Measurements from ENCODE around the gene ATG101.
A peak's percentile ranks its signal among the peaks of the same experiment; 100 is the strongest.

Gene ATG101

DNA sequence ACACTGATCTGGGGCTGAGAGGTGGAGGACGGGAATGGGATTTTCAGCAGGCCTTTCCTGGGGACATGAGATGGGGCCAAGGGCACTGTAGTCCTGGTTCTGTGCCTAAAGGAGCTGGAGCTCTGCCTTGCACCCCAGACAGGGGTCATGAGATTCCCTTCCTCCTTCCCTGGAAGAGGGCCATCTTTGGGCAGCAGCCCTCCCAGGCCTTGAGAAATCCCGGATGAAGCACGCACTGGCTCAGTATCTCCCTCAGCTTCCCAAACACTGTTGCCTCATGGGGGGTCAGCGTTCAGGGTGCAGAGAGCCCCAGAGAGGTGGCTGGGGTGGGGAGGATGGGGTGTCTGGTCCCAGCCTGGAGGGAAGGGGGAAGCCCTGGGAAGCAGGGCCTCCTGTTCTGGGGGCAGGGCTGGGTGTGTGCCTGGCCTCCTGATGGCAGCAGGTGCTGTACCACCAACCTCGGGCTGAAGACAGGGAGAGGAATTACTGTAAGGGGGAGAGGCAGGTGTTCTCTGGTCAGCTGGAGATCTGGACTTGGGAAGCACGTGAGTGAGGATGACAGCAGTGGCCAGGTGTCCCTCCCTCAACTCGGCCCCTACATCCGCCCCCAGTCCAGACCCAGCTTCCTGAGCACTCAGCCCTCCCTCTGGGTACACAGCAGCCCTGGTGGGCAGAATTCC is 26.9 kb upstream of the ATG101 start:
- DNase-seq = no peak

DNA sequence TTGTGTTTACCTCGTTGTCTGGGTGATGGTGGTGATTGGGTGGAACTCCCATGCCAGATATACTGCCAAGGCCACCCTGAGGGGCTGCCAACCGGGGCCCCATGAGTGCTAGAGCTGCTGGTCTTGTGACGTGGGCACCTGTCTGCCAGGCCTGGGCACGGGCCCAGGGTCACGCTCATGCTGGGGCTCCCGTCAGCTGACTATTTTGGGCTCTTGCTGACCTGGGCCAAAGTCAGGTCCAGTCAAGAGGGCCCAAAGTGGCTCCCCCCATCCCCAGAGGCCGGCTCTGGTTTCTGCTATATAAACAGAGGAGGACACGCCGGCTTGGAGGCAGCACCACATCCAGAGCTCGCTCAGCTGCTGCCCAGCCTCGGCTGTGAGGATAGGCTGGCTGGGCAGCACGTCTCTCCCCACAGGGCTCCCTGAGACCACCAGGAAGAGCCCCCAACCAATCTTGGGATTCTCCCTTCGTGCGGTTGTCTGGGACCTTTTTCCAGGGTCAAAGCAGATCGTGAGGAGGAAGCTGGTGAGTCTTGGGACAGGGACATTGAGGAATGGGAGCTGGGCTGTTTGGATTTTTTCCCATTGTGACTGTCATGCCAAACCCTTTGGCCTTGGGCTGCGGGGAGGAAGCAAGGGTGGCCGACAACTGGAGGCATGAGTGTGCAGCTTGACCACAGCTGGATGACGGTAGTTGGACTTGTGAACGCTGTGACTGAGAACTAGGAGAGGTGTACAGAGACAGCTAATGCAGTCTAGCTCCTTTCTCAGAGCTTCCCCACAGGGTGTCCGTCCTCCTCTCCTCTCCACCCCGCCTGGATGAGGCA is 26.2 kb upstream of the ATG101 start:
- no peak for DNase-seq

GRCh38 chr12:52044292-52044983 is 25.3 kb upstream of the ATG101 start:
- DNase-seq = no peak

GRCh38 chr12:52045794-52046199 is 24.0 kb upstream of the ATG101 start:
- no peak for DNase-seq

DNA sequence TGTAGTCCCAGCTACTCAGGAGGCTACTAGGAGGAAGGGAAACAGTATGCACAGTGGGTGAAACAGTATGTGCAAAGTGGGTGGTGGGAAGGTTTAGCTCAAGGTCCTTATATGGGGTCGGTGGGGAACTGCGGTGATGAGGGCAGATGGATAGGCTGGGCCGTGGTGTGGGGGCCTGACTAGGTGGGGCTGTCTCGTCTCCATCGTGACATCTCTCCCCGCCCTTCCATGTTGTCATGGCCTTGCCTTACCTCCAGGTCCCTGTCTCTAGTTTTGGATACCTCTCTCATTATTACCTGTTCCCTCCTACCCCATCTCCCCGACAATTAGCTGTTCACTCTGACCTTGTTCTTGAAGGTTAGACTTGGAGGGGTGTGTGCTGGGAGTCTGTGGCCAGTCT is 22.9 kb upstream of the ATG101 start:
- DNase-seq = no peak

DNA sequence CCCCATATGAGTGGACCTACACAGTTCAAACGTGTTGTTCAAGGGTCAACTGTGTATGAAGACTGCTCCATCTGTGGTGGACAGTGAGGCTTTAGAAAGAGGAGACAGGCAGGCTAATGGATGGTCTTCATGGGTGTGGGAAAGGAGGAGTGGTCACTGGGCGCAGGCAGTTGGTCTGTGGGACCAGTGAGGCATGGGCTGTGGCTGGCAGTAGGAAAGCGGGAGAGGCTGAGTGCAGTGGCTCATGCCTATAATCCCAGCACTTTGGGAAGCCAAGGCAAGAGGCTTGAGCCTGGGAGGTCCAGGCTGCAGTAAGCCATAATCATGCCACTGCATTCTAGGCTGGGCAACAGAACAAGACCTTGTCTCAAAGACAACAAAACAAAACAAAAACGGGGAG is 20.5 kb upstream of the ATG101 start:
- no peak for DNase-seq

DNA sequence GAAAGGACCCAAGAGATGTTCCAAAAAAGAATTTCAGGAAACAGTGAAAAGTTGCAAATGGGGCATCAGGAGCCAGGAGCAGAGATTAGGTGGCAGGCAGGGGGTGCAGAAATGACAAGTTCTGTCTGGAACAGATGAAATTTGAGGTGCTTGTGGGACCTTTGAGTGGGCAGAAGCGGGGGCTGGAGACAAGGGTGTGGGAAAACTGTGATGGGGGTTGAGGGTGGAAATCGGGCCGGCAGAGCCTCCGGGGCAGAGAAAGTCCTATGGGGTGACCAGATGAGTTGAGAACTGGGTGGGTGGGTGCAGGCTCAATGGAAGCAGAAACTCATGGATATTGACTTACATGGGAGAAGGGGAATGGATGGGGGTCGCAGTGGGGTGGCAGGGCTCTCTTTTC is 20.1 kb upstream of the ATG101 start:
- no peak for DNase-seq

GRCh38 chr12:52050116-52050757 is 19.5 kb upstream of the ATG101 start:
- DNase-seq = peak in 1 of 2 donors; percentile 53

GRCh38 chr12:52050758-52051541 is 18.8 kb upstream of the ATG101 start, which contains the start of gene NR4A1:
NR4A1 (plus strand) TSS chr12:52051442; CDS start chr12:52054329, 2,887 bp downstream.
- DNase-seq = peak; percentile 100

GRCh38 chr12:52052468-52053186 is 17.2 kb upstream of the ATG101 start:
- DNase-seq = no peak

- no peak for DNase-seq
These were observed 16.1 kb upstream of the ATG101 start for GRCh38 chr12:52053536-52054209.

GRCh38 chr12:52054231-52054832 is 15.4 kb upstream of the ATG101 start:
- no peak for DNase-seq

DNA sequence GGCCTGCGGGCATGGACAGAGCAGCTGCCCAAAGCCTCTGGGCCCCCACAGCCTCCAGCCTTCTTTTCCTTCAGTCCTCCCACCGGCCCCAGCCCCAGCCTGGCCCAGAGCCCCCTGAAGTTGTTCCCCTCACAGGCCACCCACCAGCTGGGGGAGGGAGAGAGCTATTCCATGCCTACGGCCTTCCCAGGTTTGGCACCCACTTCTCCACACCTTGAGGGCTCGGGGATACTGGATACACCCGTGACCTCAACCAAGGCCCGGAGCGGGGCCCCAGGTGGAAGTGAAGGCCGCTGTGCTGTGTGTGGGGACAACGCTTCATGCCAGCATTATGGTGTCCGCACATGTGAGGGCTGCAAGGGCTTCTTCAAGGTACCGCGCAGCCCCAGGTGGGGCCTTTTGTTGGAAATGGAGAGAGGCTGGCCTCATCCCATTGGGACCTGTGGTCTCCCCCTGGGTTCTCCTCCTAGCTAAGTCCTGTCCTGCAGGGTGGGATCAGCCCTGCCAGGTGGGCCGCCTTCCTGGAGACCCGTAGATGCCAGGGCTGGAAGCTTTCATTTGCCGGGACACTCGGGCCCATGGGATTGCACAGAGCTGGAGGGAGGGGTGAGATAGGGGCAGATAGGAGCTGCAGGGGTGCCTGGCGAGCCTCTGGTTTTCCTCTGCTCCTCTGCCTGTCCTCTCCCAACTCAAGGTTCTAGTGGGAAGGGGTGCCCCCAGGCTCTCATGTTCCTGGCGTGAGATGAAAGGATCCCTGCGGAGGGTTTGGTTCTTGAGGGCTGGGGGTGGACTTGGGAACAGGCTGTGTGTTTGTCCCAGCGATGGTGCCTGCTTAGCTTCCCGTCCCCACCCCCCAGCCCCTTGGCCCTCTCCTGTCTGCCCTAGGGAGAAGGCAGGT is 14.7 kb upstream of the ATG101 start:
- no peak for DNase-seq

DNA sequence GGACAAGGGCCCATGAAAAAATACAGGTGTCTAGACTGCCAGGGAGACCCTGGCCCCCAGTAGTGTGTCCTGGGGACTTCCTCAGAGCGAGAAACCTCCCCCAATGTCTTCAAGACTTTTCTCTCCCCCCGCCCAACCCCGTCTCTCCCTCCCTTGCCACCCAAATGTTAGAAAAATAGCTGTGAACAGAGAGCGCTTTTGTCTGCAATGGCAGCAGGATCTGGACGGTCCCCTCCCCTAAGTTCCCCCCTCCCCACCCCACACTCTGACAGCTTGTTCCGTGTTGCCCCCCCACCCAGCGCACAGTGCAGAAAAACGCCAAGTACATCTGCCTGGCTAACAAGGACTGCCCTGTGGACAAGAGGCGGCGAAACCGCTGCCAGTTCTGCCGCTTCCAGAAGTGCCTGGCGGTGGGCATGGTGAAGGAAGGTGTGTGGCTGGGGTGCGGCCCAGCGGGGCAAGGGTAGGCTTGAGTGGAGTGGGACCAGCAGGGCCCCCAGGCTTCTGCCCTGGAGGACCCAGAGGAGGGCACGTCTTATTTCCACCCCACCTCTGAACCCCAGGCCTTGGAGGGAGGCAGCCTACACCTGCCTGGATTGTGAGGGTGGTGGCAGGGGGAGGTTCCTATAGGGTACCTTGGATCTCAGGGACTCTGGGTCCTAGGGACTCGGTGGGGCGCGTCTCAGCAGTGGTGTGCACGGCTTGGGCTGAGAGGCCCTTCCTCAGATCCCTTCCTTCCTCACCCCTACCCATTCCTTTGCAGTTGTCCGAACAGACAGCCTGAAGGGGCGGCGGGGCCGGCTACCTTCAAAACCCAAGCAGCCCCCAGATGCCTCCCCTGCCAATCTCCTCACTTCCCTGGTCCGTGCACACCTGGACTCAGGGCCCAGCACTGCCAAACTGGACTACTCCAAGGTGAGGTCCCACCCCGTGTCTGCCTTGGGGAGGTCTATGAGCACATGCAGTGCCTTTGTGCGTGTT is 13.8 kb upstream of the ATG101 start:
- DNase-seq = no peak

- no peak for DNase-seq
These were observed 12.8 kb upstream of the ATG101 start for GRCh38 chr12:52056801-52057637.

DNA sequence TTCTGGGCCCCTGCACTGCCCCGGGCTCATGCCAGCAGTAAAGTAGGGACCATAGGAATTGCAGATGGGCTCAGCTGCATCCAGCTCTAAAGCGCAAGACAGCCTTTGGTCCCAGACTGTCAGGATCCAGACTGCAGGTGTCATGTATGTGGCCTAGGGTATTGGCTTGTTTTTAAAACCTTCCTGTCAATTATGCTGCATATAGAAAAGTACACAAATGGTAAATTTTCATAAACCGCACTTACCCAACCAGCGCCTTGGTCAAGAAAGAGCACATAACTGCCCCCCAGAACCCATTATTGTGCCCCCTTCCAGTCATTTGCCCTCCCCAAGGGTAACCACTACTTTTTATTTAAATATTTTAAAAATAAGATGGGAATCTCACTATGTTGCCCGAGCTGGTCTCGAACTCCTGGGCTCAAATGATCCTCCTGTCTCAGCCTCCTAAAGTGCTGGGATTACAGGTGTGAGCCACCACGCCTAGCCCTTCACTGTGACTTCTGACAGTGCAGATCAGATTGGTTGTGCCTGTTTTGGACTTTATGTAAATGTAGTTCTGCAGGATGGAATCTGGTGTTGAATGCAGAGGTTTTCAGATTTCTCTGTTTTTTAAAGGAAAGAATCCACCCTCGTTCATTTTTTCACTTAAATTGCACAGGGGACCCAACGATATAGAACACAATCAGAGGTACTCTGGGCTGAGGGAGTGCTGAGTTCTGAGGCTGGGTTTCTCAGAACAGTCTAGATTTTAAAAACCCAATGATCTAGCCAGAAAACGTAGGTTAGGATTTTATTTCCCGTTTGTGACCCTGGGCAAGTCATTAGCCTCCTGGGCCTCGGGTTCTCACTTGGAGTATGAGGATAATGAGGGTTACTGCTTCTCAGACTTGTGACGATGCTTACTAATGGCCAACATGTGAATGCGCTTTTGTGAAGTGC is 11.9 kb upstream of the ATG101 start:
- no peak for DNase-seq
